Panc1 (cell line): ENCODE data around the gene GRID1.

Source experiments
- CTCF ChIP-seq: fragments of 450-650 bp; IDR thresholded peaks from 2 replicates; pipeline ENCODE4 v1.5.1; 2017; ENCODE audit warnings: mild to moderate bottlenecking
- POLR2AphosphoS5 ChIP-seq: IDR thresholded peaks from 2 replicates; pipeline ENCODE4 v1.6.1; 2012; ENCODE audit warnings: mild to moderate bottlenecking, low read depth, low read length, moderate library complexity

GRCh38 chr10:86265236-86265894, 101.2 kb downstream of the GRID1 start:
- TF ChIP-seq CTCF: no peak
- TF ChIP-seq POLR2AphosphoS5: no peak
